HepG2 (cell line): ENCODE measurements around the gene FRMD8. TPM values are rescaled to one million over a fixed set of nuclear protein-coding genes. Genes with fewer than 3 reads are reported as not detected.

ENCODE experiments used
- IRX3 ChIP-seq: sonication (generic); formaldehyde crosslinking; IDR thresholded peaks from 2 replicates; pipeline ENCODE4 v1.8.1; 2023; ENCODE audit warnings: mild to moderate bottlenecking, low read depth, missing genetic modification reagents, borderline replicate concordance
- MAFG ChIP-seq: sonication (generic); formaldehyde crosslinking; IDR thresholded peaks from 2 replicates; pipeline ENCODE4 v1.5.1; 2020; ENCODE audit warnings: mild to moderate bottlenecking, missing genetic modification reagents
- MATR3 ChIP-seq: sonication (generic); formaldehyde crosslinking; IDR thresholded peaks from 2 replicates; pipeline ENCODE4 v1.4.0; 2020; ENCODE audit warnings: missing genetic modification reagents
- MXD4 ChIP-seq: IDR thresholded peaks from 2 replicates; pipeline ENCODE4 v1.6.1; 2016; ENCODE audit warnings: mild to moderate bottlenecking, missing biosample characterization, missing genetic modification reagents
- MXI1 ChIP-seq: IDR thresholded peaks from 3 replicates; pipeline ENCODE4 v1.6.1; 2012; ENCODE audit warnings: low read depth, low read length, inconsistent platforms, borderline replicate concordance
- NCOA1 ChIP-seq: sonication (generic); formaldehyde crosslinking; IDR thresholded peaks from 2 replicates; pipeline ENCODE4 v1.9.0; 2021; ENCODE audit warnings: missing genetic modification reagents
- SETDB1 ChIP-seq: sonication (generic); formaldehyde crosslinking; IDR thresholded peaks from 2 replicates; pipeline ENCODE4 v1.5.1; 2020; ENCODE audit warnings: missing genetic modification reagents, mild to moderate bottlenecking, borderline replicate concordance
- SKI ChIP-seq: fragments of 450-650 bp; IDR thresholded peaks from one replicate; pipeline ENCODE4 v1.6.1; 2018; ENCODE audit warnings: mild to moderate bottlenecking; ENCODE audit not compliant: partially characterized antibody
- STAT5B ChIP-seq: sonication (generic); formaldehyde crosslinking; IDR thresholded peaks from 2 replicates; pipeline ENCODE4 v1.4.0; 2020; ENCODE audit warnings: missing genetic modification reagents
- YEATS2 ChIP-seq: sonication (generic); formaldehyde crosslinking; IDR thresholded peaks from 2 replicates; pipeline ENCODE4 v1.4.0; 2020; ENCODE audit warnings: missing genetic modification reagents, borderline replicate concordance
- ZBTB8A ChIP-seq: sonication (generic); formaldehyde crosslinking; IDR thresholded peaks from 2 replicates; pipeline ENCODE4 v1.4.0; 2020; ENCODE audit warnings: mild to moderate bottlenecking, low read depth, missing genetic modification reagents, borderline replicate concordance
- ZFP1 ChIP-seq: IDR thresholded peaks from 2 replicates; pipeline ENCODE4 v1.6.1; 2016
- ZNF224 ChIP-seq: sonication (generic); formaldehyde crosslinking; IDR thresholded peaks from 2 replicates; pipeline ENCODE4 v1.5.0; 2020; ENCODE audit warnings: mild to moderate bottlenecking, missing genetic modification reagents
- polyA plus RNA-seq, 8 experiments: library from polyadenylated mRNA; depleted of rRNA in 3 of 8; stranded (reverse) in 7 of 8; unstranded in 1 of 8; fragments of >200 nt; fragmentation: Illumina TruSeq in 4 of 8; extraction: Trizol in 4 of 8; gene quantifications; 2 replicates each; pipeline versions ENCODE4 v1.2.1 to v1.2.3, GENCODE V29; 2011 to 2016; ENCODE audit warnings: low read depth in 4 of 8, missing spikeins in 1 of 8, mixed read lengths in 1 of 8; ENCODE audit not compliant: insufficient read depth in 1 of 8
- total RNA-seq, 5 experiments: library from RNA; depleted of rRNA; stranded (reverse); fragments of >200 nt; fragmentation: Illumina TruSeq; extraction: Trizol; gene quantifications; 2 replicates each; pipeline ENCODE4 v1.2.3, GENCODE V29; 2016; ENCODE audit warnings: low read depth in 1 of 5
- TF ChIP-seq, protein P1 (sequence below): sonication (generic); formaldehyde crosslinking; IDR thresholded peaks from 2 replicates; pipeline ENCODE4 v1.4.0; 2020; ENCODE audit warnings: mild to moderate bottlenecking, missing genetic modification reagents, borderline replicate concordance
- TF ChIP-seq, protein P2 (sequence below): sonication (generic); formaldehyde crosslinking; IDR thresholded peaks from 2 replicates; pipeline ENCODE4 v1.9.0; 2021; ENCODE audit warnings: missing genetic modification reagents, mild to moderate bottlenecking, borderline replicate concordance
- TF ChIP-seq, protein P3 (sequence below): IDR thresholded peaks from 2 replicates; pipeline ENCODE4 v1.6.1; 2016
- TF ChIP-seq, protein P4 (sequence below): sonication (generic); formaldehyde crosslinking; IDR thresholded peaks from 2 replicates; pipeline ENCODE4 v1.8.0; 2022; ENCODE audit warnings: mild to moderate bottlenecking, missing genetic modification reagents, moderate library complexity
- TF ChIP-seq, protein P5 (sequence below): sonication (generic); formaldehyde crosslinking; IDR thresholded peaks from 2 replicates; pipeline ENCODE4 v1.5.0; 2020; ENCODE audit warnings: mild to moderate bottlenecking, low read depth, missing genetic modification reagents, borderline replicate concordance
- TF ChIP-seq, protein P6 (sequence below): sonication (generic); formaldehyde crosslinking; IDR thresholded peaks from 2 replicates; pipeline ENCODE4 v1.9.0; 2021; ENCODE audit warnings: missing genetic modification reagents, borderline replicate concordance

Gene FRMD8
- total and polyA plus RNA-seq, 2 of the 13 experiments (the other 11 are each of a cell fraction or from before 2014, with no cell fraction given) = 5.8 to 20.6 TPM

DNA sequence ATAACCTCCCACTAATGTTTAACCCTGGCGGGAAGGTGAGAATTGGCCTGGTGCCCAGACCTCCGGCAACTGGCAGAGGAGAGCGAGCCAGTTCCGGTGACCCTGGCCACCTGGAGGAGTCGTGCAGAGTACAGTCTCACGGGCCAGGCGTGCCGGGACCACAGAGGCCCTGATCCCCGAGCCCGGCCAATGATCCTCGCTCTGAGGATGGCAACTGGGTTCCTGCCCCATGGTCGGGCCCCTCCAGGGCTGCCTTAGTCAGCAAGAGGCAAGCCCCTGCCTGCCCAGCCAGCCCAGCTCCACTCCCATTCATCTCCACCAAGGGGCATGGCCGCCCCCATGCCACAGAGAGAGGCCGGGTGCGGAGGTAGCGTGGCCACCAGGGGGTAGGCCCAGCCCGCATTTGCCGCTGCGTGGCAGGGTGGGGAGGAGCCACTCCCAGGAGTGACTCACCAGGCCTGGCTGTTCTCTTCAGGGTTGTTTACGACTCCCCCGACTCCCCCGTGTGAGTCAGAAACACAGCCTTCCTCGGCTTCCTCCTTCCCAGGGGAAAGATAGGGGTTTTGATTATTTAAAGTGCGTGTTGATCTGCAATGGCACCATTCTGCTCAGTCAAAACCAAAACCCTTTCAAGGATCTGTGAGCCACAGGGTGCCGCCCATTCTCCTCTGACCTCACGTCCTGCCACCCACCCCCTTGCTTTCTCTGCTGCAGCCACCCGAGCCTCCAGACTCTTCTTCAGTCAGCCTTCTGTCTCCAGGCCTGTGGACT is 4.2 kb upstream of the FRMD8 start, which contains the start of gene SLC25A45 (continued):
- TF ChIP-seq YEATS2 (peak; percentile 79), MAFG (no peak), SETDB1 (CRISPR knock-in tag) (no peak), ZNF224 (CRISPR knock-in tag) (peak; percentile 96), ZFP1 (CRISPR knock-in tag) (no peak), MXI1 (peak; percentile 43; the same call in 1 of the 3 replicates), IRX3 (CRISPR knock-in tag) (no peak), MATR3 (CRISPR knock-in tag) (no peak), ZBTB8A (CRISPR knock-in tag) (no peak), MXD4 (CRISPR knock-in tag) (peak; percentile 78; the same call in 1 of the 2 replicates), NCOA1 (no peak; the same call in none of the 2 replicates), STAT5B (no peak), SKI (peak; percentile 77)
- TF ChIP-seq, protein P1, sequence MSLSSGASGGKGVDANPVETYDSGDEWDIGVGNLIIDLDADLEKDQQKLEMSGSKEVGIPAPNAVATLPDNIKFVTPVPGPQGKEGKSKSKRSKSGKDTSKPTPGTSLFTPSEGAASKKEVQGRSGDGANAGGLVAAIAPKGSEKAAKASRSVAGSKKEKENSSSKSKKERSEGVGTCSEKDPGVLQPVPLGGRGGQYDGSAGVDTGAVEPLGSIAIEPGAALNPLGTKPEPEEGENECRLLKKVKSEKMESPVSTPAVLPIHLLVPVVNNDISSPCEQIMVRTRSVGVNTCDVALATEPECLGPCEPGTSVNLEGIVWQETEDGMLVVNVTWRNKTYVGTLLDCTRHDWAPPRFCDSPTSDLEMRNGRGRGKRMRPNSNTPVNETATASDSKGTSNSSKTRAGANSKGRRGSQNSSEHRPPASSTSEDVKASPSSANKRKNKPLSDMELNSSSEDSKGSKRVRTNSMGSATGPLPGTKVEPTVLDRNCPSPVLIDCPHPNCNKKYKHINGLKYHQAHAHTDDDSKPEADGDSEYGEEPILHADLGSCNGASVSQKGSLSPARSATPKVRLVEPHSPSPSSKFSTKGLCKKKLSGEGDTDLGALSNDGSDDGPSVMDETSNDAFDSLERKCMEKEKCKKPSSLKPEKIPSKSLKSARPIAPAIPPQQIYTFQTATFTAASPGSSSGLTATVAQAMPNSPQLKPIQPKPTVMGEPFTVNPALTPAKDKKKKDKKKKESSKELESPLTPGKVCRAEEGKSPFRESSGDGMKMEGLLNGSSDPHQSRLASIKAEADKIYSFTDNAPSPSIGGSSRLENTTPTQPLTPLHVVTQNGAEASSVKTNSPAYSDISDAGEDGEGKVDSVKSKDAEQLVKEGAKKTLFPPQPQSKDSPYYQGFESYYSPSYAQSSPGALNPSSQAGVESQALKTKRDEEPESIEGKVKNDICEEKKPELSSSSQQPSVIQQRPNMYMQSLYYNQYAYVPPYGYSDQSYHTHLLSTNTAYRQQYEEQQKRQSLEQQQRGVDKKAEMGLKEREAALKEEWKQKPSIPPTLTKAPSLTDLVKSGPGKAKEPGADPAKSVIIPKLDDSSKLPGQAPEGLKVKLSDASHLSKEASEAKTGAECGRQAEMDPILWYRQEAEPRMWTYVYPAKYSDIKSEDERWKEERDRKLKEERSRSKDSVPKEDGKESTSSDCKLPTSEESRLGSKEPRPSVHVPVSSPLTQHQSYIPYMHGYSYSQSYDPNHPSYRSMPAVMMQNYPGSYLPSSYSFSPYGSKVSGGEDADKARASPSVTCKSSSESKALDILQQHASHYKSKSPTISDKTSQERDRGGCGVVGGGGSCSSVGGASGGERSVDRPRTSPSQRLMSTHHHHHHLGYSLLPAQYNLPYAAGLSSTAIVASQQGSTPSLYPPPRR (CRISPR knock-in tag) = peak; percentile 87
- TF ChIP-seq, protein P2, sequence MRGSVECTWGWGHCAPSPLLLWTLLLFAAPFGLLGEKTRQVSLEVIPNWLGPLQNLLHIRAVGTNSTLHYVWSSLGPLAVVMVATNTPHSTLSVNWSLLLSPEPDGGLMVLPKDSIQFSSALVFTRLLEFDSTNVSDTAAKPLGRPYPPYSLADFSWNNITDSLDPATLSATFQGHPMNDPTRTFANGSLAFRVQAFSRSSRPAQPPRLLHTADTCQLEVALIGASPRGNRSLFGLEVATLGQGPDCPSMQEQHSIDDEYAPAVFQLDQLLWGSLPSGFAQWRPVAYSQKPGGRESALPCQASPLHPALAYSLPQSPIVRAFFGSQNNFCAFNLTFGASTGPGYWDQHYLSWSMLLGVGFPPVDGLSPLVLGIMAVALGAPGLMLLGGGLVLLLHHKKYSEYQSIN = no peak
- TF ChIP-seq, protein P3, sequence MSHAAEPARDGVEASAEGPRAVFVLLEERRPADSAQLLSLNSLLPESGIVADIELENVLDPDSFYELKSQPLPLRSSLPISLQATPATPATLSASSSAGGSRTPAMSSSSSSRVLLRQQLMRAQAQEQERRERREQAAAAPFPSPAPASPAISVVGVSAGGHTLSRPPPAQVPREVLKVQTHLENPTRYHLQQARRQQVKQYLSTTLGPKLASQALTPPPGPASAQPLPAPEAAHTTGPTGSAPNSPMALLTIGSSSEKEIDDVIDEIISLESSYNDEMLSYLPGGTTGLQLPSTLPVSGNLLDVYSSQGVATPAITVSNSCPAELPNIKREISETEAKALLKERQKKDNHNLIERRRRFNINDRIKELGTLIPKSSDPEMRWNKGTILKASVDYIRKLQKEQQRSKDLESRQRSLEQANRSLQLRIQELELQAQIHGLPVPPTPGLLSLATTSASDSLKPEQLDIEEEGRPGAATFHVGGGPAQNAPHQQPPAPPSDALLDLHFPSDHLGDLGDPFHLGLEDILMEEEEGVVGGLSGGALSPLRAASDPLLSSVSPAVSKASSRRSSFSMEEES (CRISPR knock-in tag) = peak; percentile 63
- TF ChIP-seq, protein P4, sequence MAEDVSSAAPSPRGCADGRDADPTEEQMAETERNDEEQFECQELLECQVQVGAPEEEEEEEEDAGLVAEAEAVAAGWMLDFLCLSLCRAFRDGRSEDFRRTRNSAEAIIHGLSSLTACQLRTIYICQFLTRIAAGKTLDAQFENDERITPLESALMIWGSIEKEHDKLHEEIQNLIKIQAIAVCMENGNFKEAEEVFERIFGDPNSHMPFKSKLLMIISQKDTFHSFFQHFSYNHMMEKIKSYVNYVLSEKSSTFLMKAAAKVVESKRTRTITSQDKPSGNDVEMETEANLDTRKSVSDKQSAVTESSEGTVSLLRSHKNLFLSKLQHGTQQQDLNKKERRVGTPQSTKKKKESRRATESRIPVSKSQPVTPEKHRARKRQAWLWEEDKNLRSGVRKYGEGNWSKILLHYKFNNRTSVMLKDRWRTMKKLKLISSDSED (CRISPR knock-in tag) = no peak
- TF ChIP-seq, protein P5, sequence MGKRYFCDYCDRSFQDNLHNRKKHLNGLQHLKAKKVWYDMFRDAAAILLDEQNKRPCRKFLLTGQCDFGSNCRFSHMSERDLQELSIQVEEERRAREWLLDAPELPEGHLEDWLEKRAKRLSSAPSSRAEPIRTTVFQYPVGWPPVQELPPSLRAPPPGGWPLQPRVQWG (CRISPR knock-in tag) = no peak
- TF ChIP-seq, protein P6, sequence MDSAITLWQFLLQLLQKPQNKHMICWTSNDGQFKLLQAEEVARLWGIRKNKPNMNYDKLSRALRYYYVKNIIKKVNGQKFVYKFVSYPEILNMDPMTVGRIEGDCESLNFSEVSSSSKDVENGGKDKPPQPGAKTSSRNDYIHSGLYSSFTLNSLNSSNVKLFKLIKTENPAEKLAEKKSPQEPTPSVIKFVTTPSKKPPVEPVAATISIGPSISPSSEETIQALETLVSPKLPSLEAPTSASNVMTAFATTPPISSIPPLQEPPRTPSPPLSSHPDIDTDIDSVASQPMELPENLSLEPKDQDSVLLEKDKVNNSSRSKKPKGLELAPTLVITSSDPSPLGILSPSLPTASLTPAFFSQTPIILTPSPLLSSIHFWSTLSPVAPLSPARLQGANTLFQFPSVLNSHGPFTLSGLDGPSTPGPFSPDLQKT (CRISPR knock-in tag) = no peak
